ENCODE data around the gene YTHDF2.

YTHDF2 gene

DNA sequence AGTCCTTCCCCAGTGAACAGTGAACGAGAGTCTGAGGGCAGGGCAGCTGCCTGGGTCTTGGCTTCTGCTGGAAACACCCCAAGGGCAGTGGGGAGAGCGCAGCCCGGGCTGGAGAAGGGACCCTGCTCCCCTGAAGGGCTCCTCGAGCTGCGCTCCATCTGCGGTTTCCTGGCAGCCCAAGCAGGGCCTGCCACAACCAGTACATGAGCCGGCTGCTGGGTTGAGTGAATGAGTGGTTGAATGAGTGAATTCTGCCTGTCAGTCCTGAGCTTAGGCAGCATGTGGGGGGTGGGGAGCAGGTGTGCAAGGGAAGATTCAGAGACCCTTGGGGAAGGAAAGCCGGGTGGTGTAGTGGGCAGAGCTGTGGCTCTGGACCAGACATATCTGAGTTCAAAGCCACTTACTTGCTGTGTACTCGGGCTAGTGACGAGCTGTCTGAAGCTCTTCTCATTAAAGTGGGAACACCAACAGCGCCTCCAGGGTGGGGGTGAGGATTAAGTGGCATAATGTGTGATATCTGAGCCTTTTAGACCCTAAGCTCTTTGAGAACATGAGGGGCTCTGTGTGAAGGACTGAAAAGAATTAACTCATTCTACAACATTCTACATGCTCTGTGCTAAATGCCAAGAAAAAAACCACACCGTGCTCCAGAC is 78.9 kb downstream of the YTHDF2 start:
- Histone ChIP-seq H3K27ac (ENCODE audit: low read depth, low read length, severe bottlenecking) (no peak overlapping the region), H3K36me3 (ENCODE audit: control insufficient read depth, insufficient read depth, low read length) (no peaks in the 10 kb centered on the region)

DNA sequence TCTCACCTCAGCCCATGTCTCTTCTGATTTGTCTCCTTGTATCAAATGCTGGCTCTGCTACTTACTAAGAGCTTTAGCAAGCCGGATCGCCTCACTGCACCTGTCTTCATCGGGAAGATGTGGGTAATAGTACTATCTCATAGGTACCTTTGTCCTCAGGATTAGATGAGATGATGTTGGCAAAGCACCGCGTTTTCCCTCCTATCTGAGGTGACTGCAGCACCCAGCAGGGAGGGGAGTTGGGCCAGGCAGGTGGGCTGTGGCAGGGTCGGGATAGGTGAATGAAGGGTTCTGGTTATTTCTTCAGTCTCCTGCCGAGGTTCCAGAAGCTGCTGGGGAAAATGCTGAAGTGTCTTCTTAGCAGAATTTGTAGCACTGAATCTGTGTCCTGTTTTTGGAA is 80.4 kb downstream of the YTHDF2 start:
- H3K4me3 ChIP-seq (ENCODE audit: extremely low read depth, insufficient read depth, low read length, poor library complexity, severe bottlenecking) = no peak overlapping the region
- WGBS, 2 experiments (ENCODE audit: insufficient coverage in 2 of 2) = 91 to 95% methylated on average over 5 to 6 of the region's 7 CpGs
- no peak overlapping the region for H3K27ac ChIP-seq (ENCODE audit: low read depth, low read length, severe bottlenecking)
- H3K9me3 ChIP-seq (ENCODE audit: control insufficient read depth, low read length) = no peaks in the 10 kb centered on the region
- peaks cover 30% of the 10 kb centered on the region for H3K4me1 ChIP-seq (ENCODE audit: control insufficient read depth, insufficient read depth, low read length, poor library complexity, severe bottlenecking)
- no peaks in the 10 kb centered on the region for H3K36me3 ChIP-seq (ENCODE audit: control insufficient read depth, insufficient read depth, low read length)

More for the DNA sequence above, 78.9 kb downstream of the YTHDF2 start:
- Histone ChIP-seq H3K4me1 (ENCODE audit: control insufficient read depth, insufficient read depth, low read length, poor library complexity, severe bottlenecking) (peaks cover 30% of the 10 kb centered on the region), H3K9me3 (ENCODE audit: control insufficient read depth, low read length) (no peaks in the 10 kb centered on the region), H3K4me3 (ENCODE audit: extremely low read depth, insufficient read depth, low read length, poor library complexity, severe bottlenecking) (no peak overlapping the region)
- 74 to 80% methylated on average over 8 to 9 of the region's 12 CpGs for WGBS, 2 experiments (ENCODE audit: insufficient coverage in 2 of 2)

DNA sequence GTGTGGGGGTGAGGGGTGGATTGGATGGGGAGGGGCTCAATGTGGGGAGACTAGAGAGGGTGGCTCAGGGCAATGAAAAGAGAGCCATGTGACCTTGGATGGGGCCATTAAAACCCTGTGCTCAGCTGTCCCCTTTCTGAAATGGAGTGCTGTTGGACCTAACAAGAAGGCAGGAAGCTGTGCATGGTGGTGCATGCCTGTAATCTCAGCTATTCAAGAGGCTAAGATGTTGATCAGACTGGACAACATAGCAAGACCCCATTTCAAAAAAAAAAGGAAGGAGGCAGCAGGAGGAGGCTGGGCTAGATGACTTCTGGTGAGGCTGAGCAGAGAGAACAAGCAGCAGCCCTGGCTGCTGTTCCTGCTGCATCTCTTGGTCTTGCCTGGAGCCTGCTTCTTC is 82.3 kb downstream of the YTHDF2 start:
- Histone ChIP-seq H3K4me1 (ENCODE audit: control insufficient read depth, insufficient read depth, low read length, poor library complexity, severe bottlenecking) (peaks cover 25% of the 10 kb centered on the region), H3K36me3 (ENCODE audit: control insufficient read depth, insufficient read depth, low read length) (no peaks in the 10 kb centered on the region), H3K4me3 (ENCODE audit: extremely low read depth, insufficient read depth, low read length, poor library complexity, severe bottlenecking) (no peak overlapping the region), H3K9me3 (ENCODE audit: control insufficient read depth, low read length) (no peaks in the 10 kb centered on the region), H3K27ac (ENCODE audit: low read depth, low read length, severe bottlenecking) (no peak overlapping the region)
